ENCODE measurements around the gene HNRNPU.

HNRNPU gene

GRCh38 chr1:244843148-244843978 is 21.0 kb downstream of the HNRNPU start:
- H3K4me3 ChIP-seq (ENCODE audit: low read depth, low read length): no peak overlapping the region
- ChIA-PET POLR2A (interaction anchor here (1.4 kb wide), 1 partner anchor 18 kb away, joined by 3 read pairs; no protein-coding TSS in a partner anchor), CTCF (interaction anchor here (0.6 to 2.3 kb wide), 4 partner anchors 11 to 239 kb away, joined by 3 to 10 read pairs (median 3); no protein-coding TSS in a partner anchor)
- peaks cover 68 to 97% of the 10 kb centered on the region in 2 experiments for H3K36me3 ChIP-seq (ENCODE audit: control insufficient read depth in 2 of 2, insufficient read depth in 1 of 2, low read length in 2 of 2)
- no peaks in the 10 kb centered on the region for H3K4me1 ChIP-seq (ENCODE audit: control insufficient read depth, insufficient read depth, low read length)
- TF ChIP-seq PRDM6 (tag by site-specific recombination; IDR thresholded peaks at IDR 0.05) (peak; percentile 82), ZNF626 (tag by site-specific recombination; IDR thresholded peaks at IDR 0.05) (no peak), ZBTB44 (tag by site-specific recombination; IDR thresholded peaks at IDR 0.05) (peak; percentile 48; the same call in 1 of the 2 replicates)
- no peak overlapping the region for H3K27ac ChIP-seq (ENCODE audit: extremely low read depth, low read depth, low read length)
- no peaks in the 10 kb centered on the region for H3K9me3 ChIP-seq (ENCODE audit: control insufficient read depth, insufficient read depth, low read depth, low read length)

GRCh38 chr1:244841273-244841927 is 22.9 kb downstream of the HNRNPU start:
- Histone ChIP-seq H3K9me3 (ENCODE audit: control insufficient read depth, insufficient read depth, low read depth, low read length) (no peaks in the 10 kb centered on the region), H3K36me3 (ENCODE audit: control insufficient read depth in 2 of 2, insufficient read depth in 1 of 2, low read length in 2 of 2) (peaks cover 48 to 78% of the 10 kb centered on the region in 2 experiments), H3K27ac (ENCODE audit: extremely low read depth, low read depth, low read length) (no peak overlapping the region), H3K4me1 (ENCODE audit: control insufficient read depth, insufficient read depth, low read length) (peaks cover 10% of the 10 kb centered on the region; the same call in 1 of the 2 replicates), H3K4me3 (ENCODE audit: low read depth, low read length) (no peak overlapping the region)
- peak; percentile 67; the same call in 1 of the 2 replicates for TF ChIP-seq MZF1 (tag by site-specific recombination; IDR thresholded peaks at IDR 0.05; ENCODE audit: borderline replicate concordance)
- peak; percentile 35; the same call in 1 of the 2 replicates for TF ChIP-seq IKZF3 (tag by site-specific recombination; IDR thresholded peaks at IDR 0.05)
- TF ChIP-seq ZBTB21 (tag by site-specific recombination; IDR thresholded peaks at IDR 0.05): no peak
- no peak for TF ChIP-seq ZNF302 (tag by site-specific recombination; IDR thresholded peaks at IDR 0.05; ENCODE audit: low read depth)
- TF ChIP-seq SP7 (tag by site-specific recombination; IDR thresholded peaks at IDR 0.05): 0 out of 2 replicates have a peak, but pooled peaks have one; percentile 10
- TF ChIP-seq PRDM6 (tag by site-specific recombination; IDR thresholded peaks at IDR 0.05): peak; percentile 95
- TF ChIP-seq ZNF292 (tag by site-specific recombination; IDR thresholded peaks at IDR 0.05; ENCODE audit: borderline replicate concordance, low read depth): no peak; the same call in 1 of the 2 replicates
- TF ChIP-seq KLF16 (tag by site-specific recombination; IDR thresholded peaks at IDR 0.05): no peak
- ChIA-PET CTCF (interaction anchor here (0.7 to 1.2 kb wide), 4 partner anchors 13 to 201 kb away, joined by 3 to 6 read pairs (median 4); no protein-coding TSS in a partner anchor), POLR2A (interaction anchor here (0.9 to 1.6 kb wide), 4 partner anchors 9 to 22 kb away, joined by 3 to 6 read pairs (median 5); no protein-coding TSS in a partner anchor)

GRCh38 chr1:244840219-244840794 is 24.0 kb downstream of the HNRNPU start:
- no peak overlapping the region for H3K4me3 ChIP-seq (ENCODE audit: low read depth, low read length)
- H3K4me1 ChIP-seq (ENCODE audit: control insufficient read depth, insufficient read depth, low read length): peaks cover 10% of the 10 kb centered on the region; the same call in 1 of the 2 replicates
- no peak overlapping the region for H3K27ac ChIP-seq (ENCODE audit: extremely low read depth, low read depth, low read length)
- CTCF ChIA-PET: interaction anchor here (0.5 to 1.8 kb wide), 3 partner anchors 21 to 406 kb away, joined by 4 to 6 read pairs (median 5); no protein-coding TSS in a partner anchor
- POLR2A ChIA-PET: interaction anchor here (0.6 to 1.4 kb wide), 4 partner anchors 24 to 782 kb away, joined by 3 to 6 read pairs (median 3); a partner anchor contains a TSS
- H3K36me3 ChIP-seq (ENCODE audit: control insufficient read depth in 2 of 2, insufficient read depth in 1 of 2, low read length in 2 of 2): peaks cover 37 to 67% of the 10 kb centered on the region in 2 experiments
- no peaks in the 10 kb centered on the region for H3K9me3 ChIP-seq (ENCODE audit: control insufficient read depth, insufficient read depth, low read depth, low read length)
- TF ChIP-seq ZNF280C (tag by site-specific recombination; IDR thresholded peaks at IDR 0.05) (no peak), GLIS1 (tag by site-specific recombination; IDR thresholded peaks at IDR 0.05) (no peak), ELK4 (IDR thresholded peaks at IDR 0.05; ENCODE audit: borderline replicate concordance, low read depth, low read length) (no peak), MZF1 (tag by site-specific recombination; IDR thresholded peaks at IDR 0.05; ENCODE audit: borderline replicate concordance) (peak; percentile 51; the same call in 1 of the 2 replicates), WT1 (tag by site-specific recombination; IDR thresholded peaks at IDR 0.05) (peak; percentile 15; the same call in 1 of the 2 replicates), ZNF600 (tag by site-specific recombination; IDR thresholded peaks at IDR 0.05) (peak; percentile 95)
